WTC11 (cell line): ENCODE measurements around the gene B3GAT1. TPM values are rescaled to one million over a fixed set of nuclear protein-coding genes. Genes with fewer than 3 reads are reported as not detected.

Experiments used
- ATAC-seq: fragments of 200-7000 bp; cut with Tn5 transposase; 2 replicates; pipeline ENCODE4 v1.10.0; 2021; ENCODE audit warnings: mild to moderate bottlenecking, moderate library complexity
- CTCF ChIA-PET: fragments of 300-600 bp; sonication (Branson Sonifier 250); formaldehyde crosslinking; loops from one replicate; lab custom pipeline; 2021; ENCODE audit warnings: antibody characterized with exemption; lab: Charles Lee
- POLR2A ChIA-PET: fragments of 350-600 bp; sonication (Branson Sonifier 250); formaldehyde crosslinking; loops from one replicate; lab custom pipeline; 2021; ENCODE audit warnings: antibody characterized with exemption; lab: Charles Lee
- DNase-seq: peaks from one replicate; pipeline ENCODE4 v3.0.0; 2021; ENCODE audit warnings: low spot score
- H3K27ac Mint-ChIP-seq: 2 replicates; pipeline ENCODE4 v1.8.0; 2021; ENCODE audit warnings: mixed read lengths
- H3K27me3 Mint-ChIP-seq: 2 replicates; pipeline ENCODE4 v1.8.0; 2021; ENCODE audit warnings: low read depth, mild to moderate bottlenecking, moderate library complexity, mixed read lengths
- H3K36me3 Mint-ChIP-seq: 2 replicates; pipeline ENCODE4 v1.8.0; 2021; ENCODE audit warnings: mixed read lengths
- H3K4me1 Mint-ChIP-seq: 2 replicates; pipeline ENCODE4 v1.8.0; 2022; ENCODE audit warnings: mixed read lengths
- H3K4me3 Mint-ChIP-seq: 2 replicates; pipeline ENCODE4 v1.8.0; 2021; ENCODE audit warnings: mild to moderate bottlenecking, moderate library complexity, mixed read lengths
- H3K9me3 Mint-ChIP-seq: 2 replicates; pipeline ENCODE4 v1.8.0; 2021; ENCODE audit warnings: mixed read lengths
- ATF3 ChIP-seq: sonication (generic); formaldehyde crosslinking; conservative IDR thresholded peaks from 2 replicates; pipeline ENCODE4 v1.8.1; 2022; ENCODE audit warnings: mild to moderate bottlenecking, missing genetic modification reagents
- CBFB ChIP-seq: sonication (generic); formaldehyde crosslinking; IDR thresholded peaks from 2 replicates; pipeline ENCODE4 v1.8.1; 2022; ENCODE audit warnings: mild to moderate bottlenecking, low read depth, missing genetic modification reagents
- E2F4 ChIP-seq: sonication (generic); formaldehyde crosslinking; IDR thresholded peaks from 2 replicates; pipeline ENCODE4 v1.8.1; 2022; ENCODE audit warnings: low read depth, mild to moderate bottlenecking, moderate library complexity, missing genetic modification reagents, borderline replicate concordance
- ELF4 ChIP-seq: sonication (generic); formaldehyde crosslinking; IDR thresholded peaks from 2 replicates; pipeline ENCODE4 v1.8.1; 2022; ENCODE audit warnings: low read depth, mild to moderate bottlenecking, moderate library complexity, missing genetic modification reagents
- EMX1 ChIP-seq: fragments of 250-450 bp; sonication (Bioruptor Pico); IDR thresholded peaks from 2 replicates; pipeline ENCODE4 v1.8.0; 2021; ENCODE audit warnings: mild to moderate bottlenecking
- FOXK1 ChIP-seq: sonication (generic); formaldehyde crosslinking; IDR thresholded peaks from 2 replicates; pipeline ENCODE4 v1.8.0; 2022; ENCODE audit warnings: mild to moderate bottlenecking, moderate library complexity, missing genetic modification reagents
- IRF1 ChIP-seq: sonication (generic); formaldehyde crosslinking; IDR thresholded peaks from 2 replicates; pipeline ENCODE4 v1.8.0; 2023; ENCODE audit warnings: missing genetic modification reagents
- JAZF1 ChIP-seq: fragments of 250-450 bp; sonication (Bioruptor Pico); IDR thresholded peaks from 2 replicates; pipeline ENCODE4 v1.9.0; 2021; ENCODE audit warnings: moderate library complexity, mild to moderate bottlenecking, inconsistent platforms
- MLX ChIP-seq: sonication (generic); formaldehyde crosslinking; IDR thresholded peaks from 2 replicates; pipeline ENCODE4 v1.8.1; 2023; ENCODE audit warnings: mild to moderate bottlenecking, missing genetic modification reagents, moderate library complexity
- MYBL2 ChIP-seq: sonication (generic); formaldehyde crosslinking; IDR thresholded peaks from 2 replicates; pipeline ENCODE4 v1.8.1; 2023; ENCODE audit warnings: mild to moderate bottlenecking, moderate library complexity, missing genetic modification reagents
- NFATC4 ChIP-seq: fragments of 250-450 bp; sonication (Bioruptor Pico); IDR thresholded peaks from 2 replicates; pipeline ENCODE4 v1.9.0; 2021; ENCODE audit warnings: mild to moderate bottlenecking
- NR1H2 ChIP-seq: sonication (generic); formaldehyde crosslinking; IDR thresholded peaks from 2 replicates; pipeline ENCODE4 v1.9.0; 2021; ENCODE audit warnings: mild to moderate bottlenecking, moderate library complexity, missing genetic modification reagents
- NR2C2 ChIP-seq: sonication (generic); formaldehyde crosslinking; IDR thresholded peaks from 2 replicates; pipeline ENCODE4 v1.8.0; 2022; ENCODE audit warnings: mild to moderate bottlenecking, missing genetic modification reagents
- OVOL2 ChIP-seq: fragments of 250-450 bp; sonication (Bioruptor Pico); IDR thresholded peaks from 2 replicates; pipeline ENCODE4 v1.9.0; 2021; ENCODE audit warnings: mild to moderate bottlenecking, borderline replicate concordance
- SP1 ChIP-seq: sonication (generic); formaldehyde crosslinking; conservative IDR thresholded peaks from 2 replicates; pipeline ENCODE4 v1.8.1; 2022; ENCODE audit warnings: missing genetic modification reagents
- TP53 ChIP-seq: sonication (generic); formaldehyde crosslinking; IDR thresholded peaks from 2 replicates; pipeline ENCODE4 v1.8.1; 2023; ENCODE audit warnings: mild to moderate bottlenecking, missing genetic modification reagents
- ZMAT4 ChIP-seq: fragments of 250-450 bp; sonication (Bioruptor Pico); IDR thresholded peaks from 2 replicates; pipeline ENCODE4 v1.9.0; 2021; ENCODE audit warnings: mild to moderate bottlenecking
- ZNF121 ChIP-seq: sonication (generic); formaldehyde crosslinking; IDR thresholded peaks from 2 replicates; pipeline ENCODE4 v1.8.0; 2023; ENCODE audit warnings: missing genetic modification reagents
- ZNF138 ChIP-seq: sonication (generic); formaldehyde crosslinking; conservative IDR thresholded peaks from 2 replicates; pipeline ENCODE4 v1.8.1; 2022; ENCODE audit warnings: mild to moderate bottlenecking, moderate library complexity, missing genetic modification reagents
- ZNF219 ChIP-seq: sonication (generic); formaldehyde crosslinking; IDR thresholded peaks from 2 replicates; pipeline ENCODE4 v1.8.0; 2023; ENCODE audit warnings: missing genetic modification reagents, mild to moderate bottlenecking, borderline replicate concordance
- ZNF416 ChIP-seq: fragments of 250-450 bp; sonication (Bioruptor Pico); IDR thresholded peaks from 2 replicates; pipeline ENCODE4 v1.9.0; 2021; ENCODE audit warnings: mild to moderate bottlenecking, inconsistent platforms
- ZNF512 ChIP-seq: sonication (generic); formaldehyde crosslinking; IDR thresholded peaks from 2 replicates; pipeline ENCODE4 v1.8.1; 2022; ENCODE audit warnings: missing genetic modification reagents, borderline replicate concordance
- total RNA-seq: library from RNA; stranded (reverse); gene quantifications from 3 replicates; pipeline ENCODE4 v1.2.3, GENCODE V29; 2021
- TF ChIP-seq, protein P1 (sequence below): sonication (generic); formaldehyde crosslinking; IDR thresholded peaks from 2 replicates; pipeline ENCODE4 v1.8.1; 2023; ENCODE audit warnings: mild to moderate bottlenecking, moderate library complexity, missing genetic modification reagents
- TF ChIP-seq, protein P2 (sequence below): sonication (generic); formaldehyde crosslinking; IDR thresholded peaks from 2 replicates; pipeline ENCODE4 v1.8.1; 2023; ENCODE audit warnings: mild to moderate bottlenecking, missing genetic modification reagents, borderline replicate concordance
- TF ChIP-seq, protein P3 (sequence below): fragments of 250-450 bp; sonication (Bioruptor Pico); IDR thresholded peaks from 2 replicates; pipeline ENCODE4 v1.8.0; 2021; ENCODE audit warnings: mild to moderate bottlenecking

The B3GAT1 gene
- total RNA-seq, 1 experiment from 2014 or later, result 30.0 TPM

GRCh38 chr11:134401825-134402809 is 9.9 kb downstream of the B3GAT1 start (continued):
- TF ChIP-seq, protein P1, sequence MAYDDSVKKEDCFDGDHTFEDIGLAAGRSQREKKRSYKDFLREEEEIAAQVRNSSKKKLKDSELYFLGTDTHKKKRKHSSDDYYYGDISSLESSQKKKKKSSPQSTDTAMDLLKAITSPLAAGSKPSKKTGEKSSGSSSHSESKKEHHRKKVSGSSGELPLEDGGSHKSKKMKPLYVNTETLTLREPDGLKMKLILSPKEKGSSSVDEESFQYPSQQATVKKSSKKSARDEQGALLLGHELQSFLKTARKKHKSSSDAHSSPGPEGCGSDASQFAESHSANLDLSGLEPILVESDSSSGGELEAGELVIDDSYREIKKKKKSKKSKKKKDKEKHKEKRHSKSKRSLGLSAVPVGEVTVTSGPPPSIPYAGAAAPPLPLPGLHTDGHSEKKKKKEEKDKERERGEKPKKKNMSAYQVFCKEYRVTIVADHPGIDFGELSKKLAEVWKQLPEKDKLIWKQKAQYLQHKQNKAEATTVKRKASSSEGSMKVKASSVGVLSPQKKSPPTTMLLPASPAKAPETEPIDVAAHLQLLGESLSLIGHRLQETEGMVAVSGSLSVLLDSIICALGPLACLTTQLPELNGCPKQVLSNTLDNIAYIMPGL (CRISPR knock-in tag), result no peak
- no peak for TF ChIP-seq MYBL2 (CRISPR knock-in tag)
- TF ChIP-seq ZNF138 (CRISPR knock-in tag), result no peak
- no peak for TF ChIP-seq IRF1 (CRISPR knock-in tag)
- no peak for TF ChIP-seq NR1H2 (CRISPR knock-in tag)
- TF ChIP-seq ELF4, result no peak
- TF ChIP-seq NR2C2, result no peak
- no peak for TF ChIP-seq EMX1 (CRISPR knock-in tag)
- TF ChIP-seq SP1 (CRISPR knock-in tag), result no peak
- TF ChIP-seq ZNF416 (CRISPR knock-in tag), result no peak
- TF ChIP-seq, protein P2, sequence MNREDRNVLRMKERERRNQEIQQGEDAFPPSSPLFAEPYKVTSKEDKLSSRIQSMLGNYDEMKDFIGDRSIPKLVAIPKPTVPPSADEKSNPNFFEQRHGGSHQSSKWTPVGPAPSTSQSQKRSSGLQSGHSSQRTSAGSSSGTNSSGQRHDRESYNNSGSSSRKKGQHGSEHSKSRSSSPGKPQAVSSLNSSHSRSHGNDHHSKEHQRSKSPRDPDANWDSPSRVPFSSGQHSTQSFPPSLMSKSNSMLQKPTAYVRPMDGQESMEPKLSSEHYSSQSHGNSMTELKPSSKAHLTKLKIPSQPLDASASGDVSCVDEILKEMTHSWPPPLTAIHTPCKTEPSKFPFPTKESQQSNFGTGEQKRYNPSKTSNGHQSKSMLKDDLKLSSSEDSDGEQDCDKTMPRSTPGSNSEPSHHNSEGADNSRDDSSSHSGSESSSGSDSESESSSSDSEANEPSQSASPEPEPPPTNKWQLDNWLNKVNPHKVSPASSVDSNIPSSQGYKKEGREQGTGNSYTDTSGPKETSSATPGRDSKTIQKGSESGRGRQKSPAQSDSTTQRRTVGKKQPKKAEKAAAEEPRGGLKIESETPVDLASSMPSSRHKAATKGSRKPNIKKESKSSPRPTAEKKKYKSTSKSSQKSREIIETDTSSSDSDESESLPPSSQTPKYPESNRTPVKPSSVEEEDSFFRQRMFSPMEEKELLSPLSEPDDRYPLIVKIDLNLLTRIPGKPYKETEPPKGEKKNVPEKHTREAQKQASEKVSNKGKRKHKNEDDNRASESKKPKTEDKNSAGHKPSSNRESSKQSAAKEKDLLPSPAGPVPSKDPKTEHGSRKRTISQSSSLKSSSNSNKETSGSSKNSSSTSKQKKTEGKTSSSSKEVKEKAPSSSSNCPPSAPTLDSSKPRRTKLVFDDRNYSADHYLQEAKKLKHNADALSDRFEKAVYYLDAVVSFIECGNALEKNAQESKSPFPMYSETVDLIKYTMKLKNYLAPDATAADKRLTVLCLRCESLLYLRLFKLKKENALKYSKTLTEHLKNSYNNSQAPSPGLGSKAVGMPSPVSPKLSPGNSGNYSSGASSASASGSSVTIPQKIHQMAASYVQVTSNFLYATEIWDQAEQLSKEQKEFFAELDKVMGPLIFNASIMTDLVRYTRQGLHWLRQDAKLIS (CRISPR knock-in tag), result no peak
- no peak for TF ChIP-seq ZNF512 (CRISPR knock-in tag)
- TF ChIP-seq JAZF1 (CRISPR knock-in tag), result no peak
- TF ChIP-seq ATF3, result no peak
- no peak for TF ChIP-seq OVOL2 (CRISPR knock-in tag)
- TF ChIP-seq, protein P3, sequence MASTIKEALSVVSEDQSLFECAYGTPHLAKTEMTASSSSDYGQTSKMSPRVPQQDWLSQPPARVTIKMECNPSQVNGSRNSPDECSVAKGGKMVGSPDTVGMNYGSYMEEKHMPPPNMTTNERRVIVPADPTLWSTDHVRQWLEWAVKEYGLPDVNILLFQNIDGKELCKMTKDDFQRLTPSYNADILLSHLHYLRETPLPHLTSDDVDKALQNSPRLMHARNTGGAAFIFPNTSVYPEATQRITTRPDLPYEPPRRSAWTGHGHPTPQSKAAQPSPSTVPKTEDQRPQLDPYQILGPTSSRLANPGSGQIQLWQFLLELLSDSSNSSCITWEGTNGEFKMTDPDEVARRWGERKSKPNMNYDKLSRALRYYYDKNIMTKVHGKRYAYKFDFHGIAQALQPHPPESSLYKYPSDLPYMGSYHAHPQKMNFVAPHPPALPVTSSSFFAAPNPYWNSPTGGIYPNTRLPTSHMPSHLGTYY, result no peak

DNA sequence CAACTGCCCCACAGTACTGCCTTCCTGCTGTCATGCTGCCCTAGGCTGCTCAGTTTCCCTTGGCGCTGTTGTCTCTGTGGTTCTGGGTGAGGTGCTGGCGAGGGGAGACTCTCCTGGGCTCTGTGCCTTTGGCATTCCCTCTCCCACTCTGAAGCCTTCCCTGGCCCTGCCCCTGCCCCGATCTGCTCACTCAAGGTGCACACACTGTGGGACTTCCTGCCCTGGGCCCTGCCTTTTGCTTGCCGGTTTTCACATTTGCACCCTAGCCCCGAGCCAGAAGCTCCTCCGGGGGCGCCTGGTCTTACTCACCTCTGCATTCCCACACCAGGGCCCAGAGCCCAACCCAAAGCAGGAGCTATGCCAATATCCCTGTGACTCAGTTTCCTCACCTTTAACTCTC is 12.0 kb downstream of the B3GAT1 start:
- POLR2A ChIA-PET, result no interaction called here
- Mint-ChIP-seq H3K27me3 (no peaks in the 10 kb centered on the region), H3K4me3 (no peak overlapping the region), H3K27ac (no peak overlapping the region), H3K36me3 (peaks cover 11% of the 10 kb centered on the region), H3K4me1 (peaks cover 7% of the 10 kb centered on the region; the same call in 1 of the 2 replicates), H3K9me3 (peaks cover 8% of the 10 kb centered on the region)
- DNase-seq (no peak), ATAC-seq (no peak)
- CTCF ChIA-PET, result no interaction called here
- no peak for TF ChIP-seq E2F4 (CRISPR knock-in tag)
- TF ChIP-seq NFATC4, result no peak
- no peak for TF ChIP-seq ZNF219
- no peak for TF ChIP-seq CBFB (CRISPR knock-in tag)
- TF ChIP-seq ZNF121 (CRISPR knock-in tag), result no peak
- TF ChIP-seq TP53, result no peak
- no peak for TF ChIP-seq ZMAT4 (CRISPR knock-in tag)
- no peak for TF ChIP-seq FOXK1
- TF ChIP-seq MLX (CRISPR knock-in tag), result no peak
- TF ChIP-seq OVOL2 (CRISPR knock-in tag), result no peak
